IPS DF 19.7 (cell line): Measurements from ENCODE around the gene SLAIN2.
"Not testable (repeated sequence)": the region's sequence is repeated elsewhere in the genome, so short reads cannot be mapped to it uniquely, and the experiment has no call there.

ENCODE experiments used
- DNase-seq: peaks from one replicate; pipeline ENCODE4 v3.0.0-alpha.2; 2013; ENCODE audit warnings: low read depth, low spot score

Gene SLAIN2

DNA sequence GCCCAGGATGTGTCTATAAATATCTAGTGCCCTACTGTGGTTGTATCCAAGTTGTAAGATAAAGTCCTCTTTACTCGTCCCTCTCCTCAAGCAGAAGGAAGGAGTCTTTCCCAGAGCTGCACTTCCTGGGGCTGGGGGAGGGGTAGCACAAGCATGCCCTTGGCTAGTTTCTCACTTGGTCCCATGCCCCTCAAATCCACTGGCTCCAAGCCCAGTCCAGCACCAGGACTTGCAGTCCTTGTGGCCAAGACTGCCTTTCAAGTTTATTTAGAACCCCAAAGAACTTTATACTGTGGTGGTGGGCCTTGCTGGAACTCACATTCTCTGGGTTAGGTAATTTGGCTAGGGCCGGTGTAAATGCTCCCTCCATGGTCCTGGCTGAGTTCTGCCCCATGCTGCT lies 98.7 kb downstream of the SLAIN2 start:
- no peak for DNase-seq

DNA sequence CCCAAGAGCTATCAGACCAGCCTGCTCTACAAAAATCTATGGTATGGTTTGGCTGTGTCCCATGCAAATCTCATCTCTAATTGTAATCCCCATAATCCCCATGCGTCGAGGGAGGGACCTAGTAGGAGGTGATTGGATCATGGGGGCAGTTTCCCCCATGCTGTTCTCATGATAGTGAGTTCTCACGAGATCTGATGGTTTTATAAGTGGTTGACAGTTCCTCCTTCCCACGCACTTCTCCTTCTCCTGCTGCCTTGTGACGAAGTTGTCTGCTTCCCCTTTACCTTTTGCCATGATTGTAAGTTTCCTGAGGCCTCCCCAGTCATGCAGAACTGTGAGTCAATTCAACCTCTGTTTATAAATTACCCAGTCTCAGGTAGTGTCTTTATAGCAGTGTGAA lies 99.6 kb downstream of the SLAIN2 start:
- DNase-seq: not testable (repeated sequence)

GRCh38 chr4:48445704-48446103 lies 104.4 kb downstream of the SLAIN2 start:
- no peak for DNase-seq

GRCh38 chr4:48446642-48447041 lies 105.3 kb downstream of the SLAIN2 start:
- DNase-seq: no peak

GRCh38 chr4:48449151-48449550 lies 107.8 kb downstream of the SLAIN2 start:
- DNase-seq: no peak

GRCh38 chr4:48450740-48451139 lies 109.4 kb downstream of the SLAIN2 start:
- no peak for DNase-seq

GRCh38 chr4:48451656-48452055 lies 110.3 kb downstream of the SLAIN2 start:
- DNase-seq: not testable (repeated sequence)

DNA sequence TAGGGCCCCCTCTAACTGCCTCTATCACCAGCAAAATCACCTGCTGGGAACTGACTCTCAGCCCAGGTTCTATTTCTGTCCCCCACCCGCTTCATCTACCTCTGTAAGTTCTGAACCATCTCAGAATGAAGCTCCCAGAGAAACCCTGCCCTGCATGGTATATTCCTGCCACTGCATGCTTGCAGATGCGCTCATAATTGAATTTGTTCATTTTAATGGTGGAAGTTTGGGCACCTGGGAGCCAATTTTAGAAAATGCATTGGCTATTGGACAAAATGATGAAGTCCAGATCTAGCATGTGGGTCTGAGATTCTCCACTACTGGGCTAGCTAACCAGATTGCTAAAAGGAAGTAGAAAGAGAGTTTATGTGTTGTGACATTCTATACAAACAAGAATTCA lies 113.3 kb downstream of the SLAIN2 start:
- no peak for DNase-seq

GRCh38 chr4:48461000-48461399 lies 119.7 kb downstream of the SLAIN2 start:
- DNase-seq: no peak

DNA sequence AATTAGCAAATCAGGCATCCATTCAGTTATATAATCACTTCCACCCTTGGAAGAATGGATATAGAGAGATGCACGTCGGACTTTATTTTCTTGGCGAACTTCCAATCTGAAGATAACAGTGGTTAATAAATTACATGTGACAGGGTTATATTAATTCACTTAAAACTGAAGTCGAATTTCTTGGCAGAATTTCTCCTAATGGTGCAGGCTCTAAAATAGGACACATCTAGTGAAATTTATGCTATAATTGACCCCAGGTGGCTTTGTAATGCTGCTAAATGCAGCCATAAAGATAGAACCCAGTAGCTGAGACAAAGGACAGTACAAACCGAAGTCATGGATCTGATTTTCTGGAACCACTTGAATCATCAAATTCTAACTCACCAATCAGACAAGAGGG lies 121.0 kb downstream of the SLAIN2 start:
- no peak for DNase-seq

- no peak for DNase-seq
Observed at GRCh38 chr4:48467442-48467841, 126.1 kb downstream of the SLAIN2 start.

- DNase-seq: no peak
Observed at GRCh38 chr4:48467891-48468290, 126.6 kb downstream of the SLAIN2 start.

GRCh38 chr4:48470137-48470536 lies 128.8 kb downstream of the SLAIN2 start:
- no peak for DNase-seq

DNA sequence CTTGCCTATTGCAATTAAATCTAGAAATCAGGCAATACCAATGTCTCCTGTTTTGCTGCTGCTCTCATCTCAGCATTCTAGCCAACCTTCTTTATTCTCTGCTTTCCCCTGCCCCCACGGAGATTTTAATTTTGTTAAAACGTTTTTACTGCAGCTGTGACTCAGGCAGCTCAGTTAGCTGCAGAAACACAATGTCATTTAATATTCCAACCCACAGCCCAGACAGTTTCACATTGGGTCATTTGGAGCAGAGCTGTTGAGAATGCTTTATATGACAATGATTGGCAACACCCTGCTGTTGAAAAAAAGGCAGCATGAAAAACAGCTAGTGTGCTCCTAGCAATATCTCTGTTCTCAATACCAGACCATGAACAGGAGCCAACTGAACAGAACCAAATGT lies 129.2 kb downstream of the SLAIN2 start:
- DNase-seq: no peak

DNA sequence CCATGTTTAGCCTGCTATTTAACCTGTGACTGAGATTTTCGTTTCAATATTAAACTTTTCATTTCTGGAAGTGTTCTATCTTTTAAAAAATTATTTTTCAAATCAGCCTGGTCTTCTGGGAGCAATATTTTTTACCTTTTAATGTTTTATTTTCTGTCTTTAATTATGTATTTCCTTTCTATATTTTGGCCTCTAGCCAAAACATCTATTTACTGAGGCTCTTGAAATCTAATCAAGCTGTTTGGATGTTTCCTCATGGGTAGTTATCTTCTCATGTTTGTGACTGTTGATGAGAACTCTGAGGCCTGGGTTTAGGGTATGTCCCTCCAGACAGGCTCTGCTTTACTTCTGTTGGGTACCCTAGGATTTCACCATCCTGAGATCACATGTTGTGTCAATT lies 131.5 kb downstream of the SLAIN2 start:
- DNase-seq: no peak

GRCh38 chr4:48475770-48476169 lies 134.4 kb downstream of the SLAIN2 start:
- no peak for DNase-seq
